DND-41 (cell line): ENCODE results near the gene TAPT1.
A peak's percentile ranks its signal among the peaks of the same experiment; 100 is the strongest.

Source experiments
- ATAC-seq: fragments of 200-7000 bp; cut with Tn5 transposase; 3 replicates; pipeline ENCODE4 v1.9.1; 2021; ENCODE audit warnings: low read depth; ENCODE audit not compliant: insufficient read depth
- DNase-seq: peaks from one replicate; pipeline ENCODE4 v3.0.0-alpha.2; 2020
- H2AFZ ChIP-seq: 2 replicates; pipeline ENCODE4 v1.6.0; 2012; ENCODE audit warnings: low read depth, low read length
- H3K27ac ChIP-seq: 2 replicates; pipeline ENCODE4 v1.5.1; 2012; ENCODE audit warnings: low read length, inconsistent platforms
- H3K27me3 ChIP-seq: fragments of 200-600 bp; sonication (generic); 2 replicates; pipeline ENCODE4 v1.6.0; 2012; ENCODE audit warnings: low read length, mild to moderate bottlenecking, inconsistent platforms; ENCODE audit not compliant: insufficient read depth, poor library complexity
- H3K36me3 ChIP-seq: 2 replicates; pipeline ENCODE4 v1.5.1; 2012; ENCODE audit warnings: low read length, inconsistent platforms; ENCODE audit not compliant: insufficient read depth
- H3K4me1 ChIP-seq: 2 replicates; pipeline ENCODE4 v1.5.1; 2012; ENCODE audit warnings: mild to moderate bottlenecking, low read length; ENCODE audit not compliant: insufficient read depth
- H3K4me2 ChIP-seq: 2 replicates; pipeline ENCODE4 v1.6.0; 2012; ENCODE audit warnings: mild to moderate bottlenecking, moderate library complexity, low read length, inconsistent platforms; ENCODE audit not compliant: insufficient read depth
- H3K4me3 ChIP-seq, 2 experiments: fragments of 200-600 bp in 1 of 2; shearing (Covaris generic) in 1 of 2; 2 replicates each; pipeline ENCODE4 v1.5.1; 2012 to 2016; ENCODE audit warnings: inconsistent platforms in 2 of 2, low read length in 2 of 2, mild to moderate bottlenecking in 2 of 2, low read depth in 1 of 2, moderate library complexity in 1 of 2
- H3K79me2 ChIP-seq: 2 replicates; pipeline ENCODE4 v1.6.0; 2012; ENCODE audit warnings: low read length, inconsistent platforms; ENCODE audit not compliant: insufficient read depth
- H3K9ac ChIP-seq: 2 replicates; pipeline ENCODE4 v1.6.0; 2012; ENCODE audit warnings: low read depth, mild to moderate bottlenecking, inconsistent platforms, low read length, moderate library complexity
- H3K9me3 ChIP-seq: 2 replicates; pipeline ENCODE4 v1.5.1; 2012; ENCODE audit warnings: low read length, moderate library complexity, mild to moderate bottlenecking, inconsistent platforms; ENCODE audit not compliant: insufficient read depth, severe bottlenecking
- H4K20me1 ChIP-seq: 2 replicates; pipeline ENCODE4 v1.6.0; 2012; ENCODE audit warnings: low read length; ENCODE audit not compliant: insufficient read depth
- CTCF ChIP-seq: IDR thresholded peaks from 2 replicates; pipeline ENCODE4 v1.5.1; 2012; ENCODE audit warnings: borderline replicate concordance, low read length, moderate library complexity, mild to moderate bottlenecking; ENCODE audit not compliant: poor library complexity, severe bottlenecking; ENCODE audit errors: extremely low read depth
- EZH2 ChIP-seq: IDR thresholded peaks from 3 replicates; pipeline ENCODE4 v1.6.1; 2012; ENCODE audit warnings: borderline replicate concordance, low read depth, mild to moderate bottlenecking, moderate library complexity, low read length, inconsistent platforms; ENCODE audit not compliant: severe bottlenecking

Gene TAPT1

DNA sequence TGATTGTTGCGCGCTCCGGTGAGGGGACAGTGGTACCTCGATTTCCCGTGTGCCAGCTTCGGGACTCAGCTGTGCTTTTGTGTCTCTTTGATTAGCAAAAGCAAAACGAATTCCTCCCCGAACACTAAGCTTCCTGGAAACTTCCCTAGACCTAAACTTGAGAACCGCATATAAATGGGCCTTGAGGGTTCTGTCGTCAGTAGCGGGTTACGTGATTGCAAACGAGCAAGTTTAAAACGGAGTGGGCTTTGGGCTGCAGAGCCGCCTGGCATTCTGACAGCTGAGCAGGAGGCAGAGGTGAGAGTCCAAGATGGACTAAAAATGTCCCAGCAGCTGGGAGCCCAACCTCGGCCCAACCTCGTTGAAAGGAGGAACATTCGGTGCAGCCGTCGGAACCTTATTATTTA, 1.2 kb upstream of the TAPT1 start:
- peak overlapping the region; percentile 78 for H2AFZ ChIP-seq

DNA sequence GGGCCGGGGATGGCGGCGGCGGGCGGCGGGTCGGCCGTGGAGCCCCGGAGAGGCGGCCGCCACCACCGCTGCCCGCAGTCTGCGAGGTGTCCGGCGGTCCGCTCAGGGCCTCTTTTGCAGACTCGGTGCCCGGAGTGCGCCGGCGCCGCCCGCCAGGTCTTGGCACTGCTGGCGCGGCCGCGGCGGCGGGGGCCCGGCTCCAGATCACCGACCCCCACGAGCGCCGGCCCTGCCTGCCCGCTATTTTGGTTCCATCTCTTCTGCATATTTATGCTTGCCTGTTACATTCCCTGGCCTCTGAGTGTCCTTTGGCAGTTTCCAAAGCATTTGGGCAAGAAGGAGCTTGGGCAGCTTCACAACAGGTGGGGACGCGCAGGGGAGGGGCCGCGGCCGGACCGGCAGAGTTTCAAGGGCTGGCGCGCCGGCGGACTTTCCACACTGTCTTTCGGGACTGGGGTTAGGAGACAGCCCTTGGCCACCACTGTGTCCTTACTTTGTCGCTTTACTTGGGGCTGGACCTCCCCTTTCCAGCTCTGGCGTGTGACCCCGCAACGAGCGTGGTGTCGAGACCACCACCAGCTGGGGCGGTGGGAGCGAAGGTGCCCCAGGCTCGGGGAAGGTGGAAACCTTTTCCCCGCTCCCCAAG, 668 bp upstream of the TAPT1 start:
- Histone ChIP-seq H3K4me1 (peaks cover 40% of the 10 kb centered on the region), H3K9me3 (no peaks in the 10 kb centered on the region), H3K4me3 (peak overlapping the region; percentile 77 to 79), H4K20me1 (peaks cover 7% of the 10 kb centered on the region; the same call in 1 of the 2 replicates), H3K79me2 (peaks cover 50% of the 10 kb centered on the region), H2AFZ (peak overlapping the region; percentile 78), H3K27ac (peak overlapping the region; percentile 65), H3K4me2 (peak overlapping the region; percentile 94), H3K9ac (peak overlapping the region; percentile 90), H3K27me3 (no peaks in the 10 kb centered on the region), H3K36me3 (peaks cover 5% of the 10 kb centered on the region; the same call in 1 of the 2 replicates)
- ATAC-seq (peak; percentile 25), DNase-seq (peak; percentile 38)
- TF ChIP-seq EZH2 (no peak), CTCF (no peak)

More for the DNA sequence above, 1.2 kb upstream of the TAPT1 start:
- DNase-seq = no peak
- peak overlapping the region; percentile 94 for H3K4me2 ChIP-seq
- peak overlapping the region; percentile 77 to 79; a peak in 3 of 4 replicates for H3K4me3 ChIP-seq
- no peaks in the 10 kb centered on the region for H3K9me3 ChIP-seq
- H3K79me2 ChIP-seq = peaks cover 45% of the 10 kb centered on the region
- H3K27me3 ChIP-seq = no peaks in the 10 kb centered on the region
- ATAC-seq = no peak
- H3K36me3 ChIP-seq = peaks cover 5% of the 10 kb centered on the region; the same call in 1 of the 2 replicates
- H3K27ac ChIP-seq = peak overlapping the region; percentile 65; the same call in 1 of the 2 replicates
- H3K9ac ChIP-seq = peak overlapping the region; percentile 90
- H3K4me1 ChIP-seq = peaks cover 40% of the 10 kb centered on the region
- peaks cover 7% of the 10 kb centered on the region; the same call in 1 of the 2 replicates for H4K20me1 ChIP-seq
- TF ChIP-seq CTCF (no peak), EZH2 (no peak)

GRCh38 chr4:16225167-16225862, 956 bp downstream of the TAPT1 start:
- Histone ChIP-seq H3K4me2 (peak overlapping the region; percentile 76), H3K79me2 (peaks cover 65% of the 10 kb centered on the region), H3K27ac (peak overlapping the region; percentile 84), H3K4me3 (peak overlapping the region; percentile 69 to 77), H4K20me1 (peaks cover 7% of the 10 kb centered on the region; the same call in 1 of the 2 replicates), H3K4me1 (peaks cover 40% of the 10 kb centered on the region), H3K9me3 (no peaks in the 10 kb centered on the region), H3K9ac (peak overlapping the region; percentile 90), H3K36me3 (peaks cover 5% of the 10 kb centered on the region; the same call in 1 of the 2 replicates), H2AFZ (peak overlapping the region; percentile 79), H3K27me3 (no peaks in the 10 kb centered on the region)
- ATAC-seq (no peak; the same call in 2 of the 3 replicates), DNase-seq (no peak)
- TF ChIP-seq CTCF (no peak), EZH2 (no peak)
